DND-41 (cell line): Measurements from ENCODE around the gene SPATC1L.

Experiments used
- ATAC-seq: fragments of 200-7000 bp; cut with Tn5 transposase; 3 replicates; pipeline ENCODE4 v1.9.1; 2021; ENCODE audit warnings: low read depth; ENCODE audit not compliant: insufficient read depth
- DNase-seq: peaks from one replicate; pipeline ENCODE4 v3.0.0-alpha.2; 2020
- H2AFZ ChIP-seq: 2 replicates; pipeline ENCODE4 v1.6.0; 2012; ENCODE audit warnings: low read depth, low read length
- H3K27ac ChIP-seq: 2 replicates; pipeline ENCODE4 v1.5.1; 2012; ENCODE audit warnings: low read length, inconsistent platforms
- H3K27me3 ChIP-seq: fragments of 200-600 bp; sonication (generic); 2 replicates; pipeline ENCODE4 v1.6.0; 2012; ENCODE audit warnings: low read length, mild to moderate bottlenecking, inconsistent platforms; ENCODE audit not compliant: insufficient read depth, poor library complexity
- H3K36me3 ChIP-seq: 2 replicates; pipeline ENCODE4 v1.5.1; 2012; ENCODE audit warnings: low read length, inconsistent platforms; ENCODE audit not compliant: insufficient read depth
- H3K4me1 ChIP-seq: 2 replicates; pipeline ENCODE4 v1.5.1; 2012; ENCODE audit warnings: mild to moderate bottlenecking, low read length; ENCODE audit not compliant: insufficient read depth
- H3K4me2 ChIP-seq: 2 replicates; pipeline ENCODE4 v1.6.0; 2012; ENCODE audit warnings: mild to moderate bottlenecking, moderate library complexity, low read length, inconsistent platforms; ENCODE audit not compliant: insufficient read depth
- H3K4me3 ChIP-seq, 2 experiments: fragments of 200-600 bp in 1 of 2; shearing (Covaris generic) in 1 of 2; 2 replicates each; pipeline ENCODE4 v1.5.1; 2012 to 2016; ENCODE audit warnings: inconsistent platforms in 2 of 2, low read length in 2 of 2, mild to moderate bottlenecking in 2 of 2, low read depth in 1 of 2, moderate library complexity in 1 of 2
- H3K79me2 ChIP-seq: 2 replicates; pipeline ENCODE4 v1.6.0; 2012; ENCODE audit warnings: low read length, inconsistent platforms; ENCODE audit not compliant: insufficient read depth
- H3K9ac ChIP-seq: 2 replicates; pipeline ENCODE4 v1.6.0; 2012; ENCODE audit warnings: low read depth, mild to moderate bottlenecking, inconsistent platforms, low read length, moderate library complexity
- H3K9me3 ChIP-seq: 2 replicates; pipeline ENCODE4 v1.5.1; 2012; ENCODE audit warnings: low read length, moderate library complexity, mild to moderate bottlenecking, inconsistent platforms; ENCODE audit not compliant: insufficient read depth, severe bottlenecking
- H4K20me1 ChIP-seq: 2 replicates; pipeline ENCODE4 v1.6.0; 2012; ENCODE audit warnings: low read length; ENCODE audit not compliant: insufficient read depth
- CTCF ChIP-seq: IDR thresholded peaks from 2 replicates; pipeline ENCODE4 v1.5.1; 2012; ENCODE audit warnings: borderline replicate concordance, low read length, moderate library complexity, mild to moderate bottlenecking; ENCODE audit not compliant: poor library complexity, severe bottlenecking; ENCODE audit errors: extremely low read depth
- EZH2 ChIP-seq: IDR thresholded peaks from 3 replicates; pipeline ENCODE4 v1.6.1; 2012; ENCODE audit warnings: borderline replicate concordance, low read depth, mild to moderate bottlenecking, moderate library complexity, low read length, inconsistent platforms; ENCODE audit not compliant: severe bottlenecking

SPATC1L gene

GRCh38 chr21:46219591-46220239 lies 35.5 kb upstream of the SPATC1L start:
- Histone ChIP-seq H3K4me2 (no peak overlapping the region), H3K79me2 (peaks cover 34% of the 10 kb centered on the region), H3K27me3 (no peaks in the 10 kb centered on the region), H3K27ac (no peak overlapping the region), H3K9me3 (no peaks in the 10 kb centered on the region), H3K4me1 (no peaks in the 10 kb centered on the region; the same call in 1 of the 2 replicates), H3K9ac (no peak overlapping the region), H3K4me3 (no peak overlapping the region), H3K36me3 (peaks cover 71% of the 10 kb centered on the region), H4K20me1 (peaks cover 22% of the 10 kb centered on the region), H2AFZ (no peak overlapping the region)
- no peak for DNase-seq
- no peak for TF ChIP-seq CTCF
- ATAC-seq, result no peak

- H3K4me3 ChIP-seq, result no peak overlapping the region
- H3K9me3 ChIP-seq, result no peaks in the 10 kb centered on the region
- ATAC-seq (no peak), DNase-seq (no peak)
- no peak overlapping the region for H2AFZ ChIP-seq
- peaks cover 74% of the 10 kb centered on the region for H3K36me3 ChIP-seq
- H4K20me1 ChIP-seq, result peaks cover 24% of the 10 kb centered on the region
- H3K27me3 ChIP-seq, result no peaks in the 10 kb centered on the region
- H3K79me2 ChIP-seq, result peaks cover 29% of the 10 kb centered on the region
- H3K4me1 ChIP-seq, result no peaks in the 10 kb centered on the region
- no peak overlapping the region for H3K27ac ChIP-seq
- TF ChIP-seq EZH2 (no peak), CTCF (no peak)
- no peak overlapping the region for H3K4me2 ChIP-seq
- H3K9ac ChIP-seq, result no peak overlapping the region
These were observed 34.8 kb upstream of the SPATC1L start for GRCh38 chr21:46218906-46219590.

- H3K4me3 ChIP-seq, result no peak overlapping the region
- H4K20me1 ChIP-seq, result peaks cover 26% of the 10 kb centered on the region
- no peaks in the 10 kb centered on the region for H3K9me3 ChIP-seq
- no peaks in the 10 kb centered on the region for H3K4me1 ChIP-seq
- H3K27me3 ChIP-seq, result no peaks in the 10 kb centered on the region
- DNase-seq (no peak), ATAC-seq (no peak)
- no peak overlapping the region for H2AFZ ChIP-seq
- no peak overlapping the region for H3K9ac ChIP-seq
- TF ChIP-seq EZH2 (no peak), CTCF (no peak)
- peaks cover 82% of the 10 kb centered on the region for H3K36me3 ChIP-seq
- no peak overlapping the region for H3K4me2 ChIP-seq
- peaks cover 19% of the 10 kb centered on the region for H3K79me2 ChIP-seq
- no peak overlapping the region for H3K27ac ChIP-seq
These were observed 33.4 kb upstream of the SPATC1L start for GRCh38 chr21:46217511-46218196.
